Measurements from ENCODE around the gene COX5A.

DNA sequence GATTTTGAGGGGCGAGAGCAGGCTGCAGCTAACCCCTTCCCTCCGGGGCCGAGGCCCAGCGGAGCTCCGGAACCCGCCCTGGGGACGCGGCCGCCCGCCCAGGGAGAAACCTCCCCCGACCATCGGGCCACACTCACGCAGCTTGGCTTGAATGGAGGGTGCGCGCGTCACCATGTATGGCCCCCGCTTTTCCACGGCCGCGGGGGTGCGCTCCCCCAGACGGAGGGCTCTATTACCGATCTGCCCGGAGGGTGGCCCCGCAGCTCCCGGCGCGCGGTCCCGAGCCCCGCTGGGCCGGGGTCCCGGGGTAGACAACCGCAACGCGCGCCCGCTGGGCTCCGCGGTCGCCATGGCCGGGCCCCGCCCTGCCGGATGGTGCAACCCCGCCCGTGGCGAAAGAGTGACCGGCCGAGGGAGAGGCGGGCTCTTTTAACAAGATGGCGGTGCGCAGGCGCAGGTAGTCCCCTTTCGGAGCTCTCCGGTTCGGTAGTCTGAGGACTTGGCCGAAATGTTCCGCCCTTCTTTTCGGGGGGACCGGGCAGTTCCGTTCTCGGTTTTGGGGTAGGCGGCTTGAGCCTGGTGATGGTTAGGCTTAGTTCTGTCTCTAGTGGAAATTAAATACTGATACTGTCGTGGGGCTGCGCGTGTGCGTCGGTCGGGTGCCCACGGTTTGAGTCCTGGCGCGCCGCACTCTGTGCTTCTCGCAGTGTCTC, 31.3 kb downstream of the COX5A start, which contains the start of gene FAM219B:
- TF ChIP-seq POLR2A (IDR thresholded peaks at IDR 0.05) (peak; percentile 67 to 76), CTCF (IDR thresholded peaks at IDR 0.05) (peak in 1 of 6 experiments; percentile 7)
